NK-92 (cell line): ENCODE results near the gene MKNK2.
"Not testable (repeated sequence)": the region's sequence is repeated elsewhere in the genome, so short reads cannot be mapped to it uniquely, and the experiment has no call there.

ENCODE experiments used
- DNase-seq: peaks from one replicate; lab custom pipeline; 2025; ENCODE audit not compliant: unreplicated experiment; lab: John Stamatoyannopoulos, UW

MKNK2 gene

DNA sequence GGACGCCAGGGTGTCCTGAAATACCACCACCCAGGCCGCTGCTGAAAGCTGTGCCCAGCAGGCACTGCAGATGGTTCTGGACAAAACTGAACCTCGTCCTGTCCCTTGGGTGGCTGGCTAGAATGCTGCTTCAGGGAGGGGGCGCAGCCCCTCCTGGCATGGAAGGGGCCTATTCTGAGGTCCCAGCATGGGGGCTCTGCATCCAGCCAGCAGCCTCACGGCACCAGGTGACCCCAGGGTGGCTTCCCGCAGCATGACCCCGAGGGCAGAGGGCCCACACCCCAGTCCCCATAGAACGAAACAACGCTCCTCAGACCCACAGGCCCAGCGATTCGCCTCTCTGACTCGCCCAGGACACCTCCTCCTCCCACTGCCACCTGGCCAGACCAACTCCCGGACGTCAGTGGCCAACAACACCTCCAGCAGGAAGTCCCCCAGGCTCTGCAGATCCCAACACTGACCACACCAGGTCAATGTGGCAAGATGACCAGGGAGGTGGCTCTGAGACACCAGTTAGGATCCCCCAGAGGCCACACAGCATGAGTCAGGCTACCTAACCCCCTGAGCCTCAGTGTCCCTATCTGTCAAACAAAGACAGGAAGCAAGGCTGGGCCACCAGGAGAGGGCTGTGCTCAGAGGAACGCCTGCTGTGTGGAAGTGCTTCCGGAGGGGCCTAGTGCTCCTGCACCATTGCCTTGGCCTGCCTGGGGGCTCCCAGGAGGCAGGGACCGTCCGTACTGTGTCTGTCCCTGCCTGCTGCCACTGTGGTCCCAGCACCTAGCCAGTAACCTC, 6.1 kb downstream of the MKNK2 start:
- DNase-seq: no peak

DNA sequence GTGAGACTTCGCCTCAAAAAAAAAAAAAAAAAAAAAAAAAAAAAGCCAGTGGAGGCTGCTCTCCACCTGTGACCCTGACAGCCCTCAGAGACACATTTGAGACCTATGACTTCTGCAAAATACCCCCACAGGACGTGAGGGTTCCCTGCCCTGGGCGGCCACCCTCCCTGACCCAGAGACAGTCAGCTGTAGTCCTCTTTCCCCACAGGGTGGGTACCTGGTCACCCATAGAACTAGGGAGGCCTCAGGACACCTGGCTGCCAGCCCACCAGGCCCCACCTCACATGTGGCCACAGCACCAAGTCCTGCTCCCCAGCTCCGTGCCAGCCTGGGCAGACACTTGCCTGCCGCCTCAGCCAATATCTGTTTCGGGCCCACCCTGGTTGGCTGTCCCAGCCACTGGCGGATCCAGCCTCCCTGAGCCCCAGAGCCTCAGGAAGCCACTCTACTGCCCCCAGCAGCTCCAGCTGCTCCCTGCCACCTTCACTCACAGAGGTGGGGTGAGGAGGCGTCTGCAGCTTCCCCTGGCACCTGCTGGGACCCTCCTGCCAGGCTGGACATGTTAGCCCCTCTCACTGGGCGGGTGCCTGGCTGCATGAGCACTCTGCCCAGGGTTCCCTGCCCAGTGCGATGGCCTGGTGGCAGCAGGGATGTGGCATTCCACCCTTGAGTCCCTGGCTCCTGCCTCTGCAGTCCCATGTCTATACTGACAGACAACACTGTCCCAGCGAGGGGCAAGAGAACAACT, 6.9 kb downstream of the MKNK2 start:
- DNase-seq: no peak

DNA sequence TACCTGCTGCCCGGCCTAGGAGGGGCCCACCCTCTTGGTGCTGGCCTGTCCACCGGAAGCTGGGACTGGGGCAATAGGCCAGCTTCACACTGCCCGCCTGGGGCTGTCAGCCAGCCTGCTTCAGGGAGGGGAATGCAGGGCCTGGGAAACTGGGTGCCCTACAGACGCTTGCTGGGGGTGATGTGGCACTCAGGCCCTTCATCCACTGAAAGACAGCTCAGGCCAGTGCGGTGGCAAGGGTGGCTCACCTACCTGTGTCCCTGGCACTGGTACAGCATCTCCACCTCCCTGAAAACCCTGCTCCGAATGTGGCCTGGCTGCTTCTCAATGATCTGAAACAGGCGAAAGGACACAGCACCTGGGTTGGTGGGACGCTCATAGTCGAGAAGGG, 7.8 kb downstream of the MKNK2 start:
- DNase-seq: no peak

DNA sequence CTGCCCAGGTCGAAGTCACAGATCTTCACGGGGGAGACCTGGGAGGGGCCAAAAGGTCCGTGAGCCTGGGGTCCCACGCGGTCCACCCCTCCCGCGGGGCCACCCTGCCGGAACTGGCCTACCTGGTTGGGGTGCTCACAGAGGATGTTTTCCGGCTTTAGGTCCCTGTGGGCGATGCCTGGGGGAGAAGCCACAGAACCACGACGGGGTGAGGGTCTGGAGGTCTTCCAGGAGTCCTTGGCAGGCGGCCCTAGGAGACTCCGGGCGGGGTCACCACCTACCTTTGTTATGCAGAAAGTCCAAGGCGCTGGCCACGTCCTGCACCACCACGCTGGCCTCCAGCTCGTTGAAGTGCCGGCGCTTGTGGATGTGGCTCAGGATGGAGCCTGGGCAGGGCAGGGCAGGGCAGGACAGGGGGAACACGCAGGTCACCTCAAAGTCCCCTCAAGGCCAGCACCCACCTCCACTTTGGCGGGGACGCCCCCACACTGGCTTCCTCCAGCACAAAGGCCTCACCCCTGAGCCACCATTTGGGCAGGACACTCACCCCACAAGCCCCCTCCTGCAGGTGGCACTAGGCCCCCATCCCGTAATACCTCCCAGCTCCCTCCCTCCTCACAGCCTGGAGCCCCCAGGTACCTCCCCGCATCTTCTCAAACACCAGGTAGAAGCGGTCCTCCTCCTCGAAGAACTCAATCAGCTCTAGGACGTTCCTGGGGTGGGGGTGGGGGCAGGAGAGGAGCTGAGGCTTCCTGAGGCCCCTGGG, 8.4 kb downstream of the MKNK2 start:
- no peak for DNase-seq

DNA sequence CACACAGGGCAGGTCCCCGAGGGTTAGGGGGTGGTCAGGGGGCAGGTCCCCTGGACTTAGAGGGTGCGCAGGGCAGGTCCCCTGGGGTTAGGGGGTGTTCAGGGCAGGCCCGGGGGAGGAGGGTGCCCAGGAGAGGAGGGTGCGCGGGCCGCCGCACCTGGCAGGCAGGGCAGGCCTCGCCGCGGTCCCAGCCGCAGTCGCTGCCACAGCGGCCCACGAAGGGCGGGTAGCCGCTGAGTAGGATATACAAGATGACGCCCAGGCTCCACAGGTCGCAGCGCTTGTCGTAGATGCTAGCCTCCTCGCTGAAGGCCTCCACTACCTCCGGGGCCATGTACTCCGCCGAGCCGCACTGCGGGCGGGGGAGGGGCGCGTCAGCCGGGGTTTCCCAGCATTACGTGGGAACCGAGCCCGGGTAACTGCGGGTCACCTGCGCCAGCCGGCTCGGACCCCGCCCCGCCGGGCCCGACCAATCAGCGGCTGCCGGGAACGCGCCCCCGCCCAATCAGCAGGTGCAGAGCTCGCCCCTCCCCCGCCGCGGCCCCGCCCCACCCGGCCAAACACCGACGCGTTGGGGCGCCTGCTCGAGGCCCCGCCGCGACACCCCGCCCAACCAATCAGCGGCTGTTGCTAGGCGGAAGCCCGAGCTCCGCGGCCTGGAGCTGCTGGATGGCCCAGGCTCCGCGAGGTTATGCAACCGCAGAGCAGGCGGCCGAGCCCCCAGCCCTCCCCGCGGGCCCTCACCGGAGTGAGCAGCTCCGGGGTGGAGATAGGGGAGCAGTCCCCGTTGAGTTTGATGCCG, 9.2 kb downstream of the MKNK2 start:
- DNase-seq: peak; percentile 90

DNA sequence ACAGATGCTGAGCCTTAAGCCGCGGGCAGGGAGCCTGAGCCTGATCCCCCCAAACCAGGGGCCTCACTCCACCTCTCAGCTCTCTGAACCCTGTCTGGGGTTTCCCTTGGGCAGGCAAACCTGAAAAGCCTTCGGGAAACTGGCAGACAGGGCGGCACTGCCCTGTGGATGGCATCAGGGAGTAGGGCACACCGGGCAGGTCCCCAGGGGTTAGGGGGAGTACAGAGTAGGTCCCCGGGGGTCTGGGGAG, 9.7 kb downstream of the MKNK2 start:
- DNase-seq: no peak

DNA sequence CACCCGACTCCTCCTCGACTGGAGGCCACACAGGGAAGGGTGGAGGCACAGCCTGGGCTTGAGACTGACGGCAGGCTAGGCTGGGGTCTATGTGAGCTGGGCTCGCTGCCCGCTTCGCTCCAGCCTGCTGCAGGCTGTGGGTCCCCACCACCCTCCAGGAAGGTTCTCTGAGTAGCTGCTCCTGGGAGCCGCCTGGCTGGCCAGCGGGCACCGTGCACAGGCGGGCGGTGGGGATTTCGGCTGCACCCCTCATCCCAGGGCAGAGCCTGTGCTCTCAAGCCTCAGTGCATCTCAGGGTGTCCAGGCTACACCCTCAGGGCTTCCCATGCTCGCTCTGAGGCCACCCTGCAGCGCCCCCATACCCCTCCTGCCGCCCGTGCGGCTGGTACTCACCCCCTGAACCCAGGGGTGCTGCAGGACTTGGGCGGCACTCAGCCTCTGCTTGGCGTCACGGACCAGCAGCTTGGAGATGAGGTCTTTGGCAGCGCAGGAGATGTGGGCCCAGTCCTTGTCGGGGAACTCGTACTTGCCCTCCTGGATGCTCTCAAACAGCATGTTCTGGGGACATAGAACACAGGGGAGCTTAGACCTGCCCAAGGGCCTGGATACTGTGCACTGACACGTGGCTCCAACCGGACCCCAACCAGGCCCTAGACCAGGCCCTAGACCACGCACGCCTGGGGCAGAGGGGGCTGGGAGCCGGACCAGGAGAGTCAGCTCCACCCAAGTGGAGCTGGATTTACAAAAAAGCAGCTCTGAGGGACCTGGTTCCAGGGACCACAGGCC, 10.2 kb downstream of the MKNK2 start:
- DNase-seq: no peak

DNA sequence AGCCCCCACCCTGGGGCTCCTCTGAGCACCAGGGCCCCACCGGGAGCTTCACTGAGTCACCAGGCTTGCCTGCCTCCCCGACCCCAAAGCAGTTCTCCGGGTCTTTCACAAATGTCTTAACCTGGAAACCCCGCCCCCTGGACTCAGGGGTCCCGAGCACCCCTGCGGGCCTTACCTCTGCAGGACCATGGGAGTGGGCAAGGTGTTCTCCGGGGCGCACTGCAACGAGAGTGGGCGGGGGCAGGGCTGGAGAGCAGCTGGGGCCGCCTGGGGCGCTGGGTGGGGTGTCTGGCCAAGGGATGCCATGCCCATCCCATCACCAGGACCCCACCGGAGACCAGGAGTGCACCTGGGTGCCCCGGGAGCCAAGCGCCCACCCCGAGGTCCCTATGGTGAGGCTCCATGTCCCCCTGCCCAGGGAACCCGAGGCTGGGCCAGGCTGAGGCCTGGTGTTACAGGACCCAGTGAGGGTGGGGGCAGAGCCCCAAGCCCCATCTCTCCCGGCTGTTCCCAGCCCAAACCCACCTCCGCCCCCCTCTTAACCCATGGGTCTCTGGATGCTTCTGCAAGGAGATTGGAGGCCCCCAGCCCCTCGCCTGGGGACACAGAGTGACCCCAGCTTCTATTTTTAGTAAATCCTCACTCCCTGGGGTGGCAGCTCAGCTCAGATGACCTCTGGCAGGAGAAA, 10.9 kb downstream of the MKNK2 start:
- DNase-seq: no peak

DNA sequence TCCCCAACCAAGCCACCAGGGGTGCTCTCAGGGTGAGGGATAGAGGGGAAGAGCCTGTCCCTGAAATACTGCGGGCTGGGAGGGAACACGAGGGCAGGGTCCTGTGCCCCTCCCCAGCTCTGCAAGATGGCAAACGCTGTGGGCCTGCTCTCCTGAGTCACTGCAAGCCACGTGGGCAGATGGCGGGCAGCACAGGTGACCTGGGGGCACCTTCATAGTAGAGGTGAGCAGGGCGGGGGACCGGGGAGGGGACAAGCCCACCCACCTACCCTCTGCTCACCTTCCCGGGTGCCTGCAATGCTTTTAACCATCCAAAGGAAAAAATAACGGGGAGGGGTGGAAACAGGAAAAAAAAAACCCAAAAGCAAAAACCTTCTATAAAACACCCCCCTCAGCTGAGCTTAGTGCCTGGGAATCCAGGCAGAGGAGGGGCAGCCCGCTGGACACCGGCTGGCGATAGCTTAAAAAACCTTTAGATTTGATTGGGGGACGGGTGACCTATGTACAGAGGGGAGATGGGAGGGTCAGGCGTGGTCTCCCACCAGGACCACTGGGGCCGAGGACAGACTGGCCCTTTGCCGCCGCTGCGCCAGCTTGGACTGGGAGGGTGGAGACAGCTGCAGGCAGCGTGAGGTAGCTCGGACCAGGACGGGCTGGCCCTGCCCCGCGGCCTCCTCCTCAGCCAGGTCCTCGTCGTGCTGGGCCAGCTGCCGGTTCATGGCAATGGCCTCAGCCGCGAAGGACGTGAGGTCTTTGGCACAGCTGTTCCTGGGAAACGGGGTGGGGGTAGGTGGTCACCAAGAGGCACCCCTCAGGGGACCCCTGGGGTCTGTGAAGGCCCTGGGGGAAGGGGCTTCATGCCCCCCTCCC, 11.7 kb downstream of the MKNK2 start:
- no peak for DNase-seq

DNA sequence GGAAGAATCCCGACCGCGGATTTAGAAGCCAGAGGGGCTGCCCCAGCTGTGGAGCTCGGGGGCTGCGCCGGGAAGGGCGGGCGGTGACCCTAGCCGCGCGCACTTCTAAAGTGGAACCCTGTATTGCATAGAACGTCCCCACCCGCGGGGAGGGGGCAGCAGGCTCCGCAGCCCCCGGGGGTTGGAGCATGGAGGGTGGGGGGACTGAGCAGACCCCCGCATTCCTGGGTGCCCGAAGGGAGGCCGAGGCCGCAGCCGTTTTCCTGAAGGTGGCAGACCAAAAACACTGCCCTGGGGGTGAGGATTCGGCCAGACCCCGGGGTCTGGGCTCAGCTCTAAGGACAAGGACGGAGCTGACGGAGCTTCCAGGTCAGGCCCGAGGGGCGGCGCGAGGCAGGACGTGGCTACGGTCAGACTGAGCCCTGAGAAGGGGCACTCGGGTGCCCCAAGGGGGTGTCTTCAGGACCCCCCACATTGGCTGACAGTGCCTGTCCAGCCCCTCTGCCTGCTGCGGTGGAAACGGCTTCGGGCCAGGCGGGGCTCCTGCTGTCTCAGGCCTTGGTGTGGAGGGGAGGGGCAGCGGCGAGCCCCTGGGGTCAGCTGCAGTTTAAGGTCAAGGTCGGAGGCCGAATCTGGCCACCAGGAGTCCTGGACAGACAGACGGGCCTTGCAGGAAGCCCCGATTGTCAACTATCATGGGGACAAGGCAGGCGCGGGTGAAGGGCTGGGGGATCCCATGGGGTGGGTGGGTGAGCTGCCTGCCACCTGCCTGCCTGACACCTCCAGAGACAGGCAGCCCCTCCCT, 12.6 kb downstream of the MKNK2 start:
- no peak for DNase-seq

DNA sequence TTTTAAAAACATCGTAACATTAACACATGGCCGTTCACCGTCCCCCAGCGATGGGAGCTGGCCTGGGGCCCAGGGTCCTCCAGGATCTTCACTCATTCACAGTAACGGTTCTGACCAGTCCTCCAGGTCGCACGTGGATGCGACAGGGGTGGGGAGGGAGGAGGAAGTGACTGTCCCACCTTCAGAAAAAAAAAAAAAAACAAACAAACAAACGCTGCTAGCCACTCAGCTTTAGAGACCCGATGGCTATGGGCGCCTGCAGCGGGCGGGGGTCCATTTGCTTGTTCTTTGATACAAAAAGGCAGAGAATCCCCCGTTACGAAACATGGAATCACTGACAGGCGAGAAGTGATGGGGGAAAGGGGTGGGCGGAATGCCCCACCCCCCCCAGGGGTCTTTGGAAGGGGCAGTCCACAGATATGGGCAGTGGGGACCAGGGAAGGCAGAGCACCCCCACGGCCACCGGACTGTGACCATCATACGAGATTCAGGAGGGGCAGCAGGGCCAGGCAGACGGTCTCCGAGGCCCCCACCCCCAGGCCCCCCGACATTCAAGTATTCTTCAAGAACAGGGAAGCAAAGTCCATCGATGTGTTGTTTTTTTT, 13.3 kb downstream of the MKNK2 start:
- DNase-seq: no peak

DNA sequence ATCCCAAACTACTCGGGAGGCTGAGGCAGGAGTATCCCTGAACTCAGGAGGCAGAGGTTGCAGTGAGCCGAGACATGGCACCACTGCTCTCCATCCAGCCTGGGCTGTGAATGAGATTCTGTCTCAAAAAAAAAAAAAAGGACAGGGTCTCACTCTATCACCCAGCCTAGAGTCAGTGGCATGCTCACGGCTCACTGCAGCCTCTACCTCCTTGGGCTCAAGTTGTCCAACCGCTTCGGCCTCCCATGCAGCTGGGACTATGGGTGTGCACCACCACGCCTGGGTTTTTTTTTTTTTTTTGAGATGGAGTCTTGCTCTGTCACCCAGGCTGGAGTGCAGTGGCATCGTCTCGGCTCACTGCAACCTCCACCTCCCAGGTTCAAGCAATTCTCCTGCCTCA, 14.6 kb downstream of the MKNK2 start:
- DNase-seq: no peak

DNA sequence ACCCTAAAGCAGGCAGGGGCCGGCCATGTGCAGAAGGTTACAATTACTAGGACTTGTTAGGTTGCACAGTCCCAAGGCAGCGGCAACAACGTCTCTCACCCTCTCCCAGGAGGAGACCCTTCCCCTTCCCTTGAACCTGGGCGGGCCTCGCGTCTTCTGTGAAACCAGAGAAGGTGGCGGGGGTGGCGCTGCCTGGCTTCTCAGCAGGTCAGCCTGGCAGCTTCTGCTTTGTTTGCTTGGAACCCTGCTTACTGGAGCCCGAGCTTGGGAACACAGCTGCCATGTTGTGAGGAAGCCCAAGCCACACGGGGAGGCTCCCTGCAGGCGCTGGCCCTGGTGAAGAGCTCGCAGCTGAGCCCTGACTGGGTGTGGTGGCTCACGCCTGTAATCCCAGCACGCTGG, 15.5 kb downstream of the MKNK2 start:
- DNase-seq: no peak

DNA sequence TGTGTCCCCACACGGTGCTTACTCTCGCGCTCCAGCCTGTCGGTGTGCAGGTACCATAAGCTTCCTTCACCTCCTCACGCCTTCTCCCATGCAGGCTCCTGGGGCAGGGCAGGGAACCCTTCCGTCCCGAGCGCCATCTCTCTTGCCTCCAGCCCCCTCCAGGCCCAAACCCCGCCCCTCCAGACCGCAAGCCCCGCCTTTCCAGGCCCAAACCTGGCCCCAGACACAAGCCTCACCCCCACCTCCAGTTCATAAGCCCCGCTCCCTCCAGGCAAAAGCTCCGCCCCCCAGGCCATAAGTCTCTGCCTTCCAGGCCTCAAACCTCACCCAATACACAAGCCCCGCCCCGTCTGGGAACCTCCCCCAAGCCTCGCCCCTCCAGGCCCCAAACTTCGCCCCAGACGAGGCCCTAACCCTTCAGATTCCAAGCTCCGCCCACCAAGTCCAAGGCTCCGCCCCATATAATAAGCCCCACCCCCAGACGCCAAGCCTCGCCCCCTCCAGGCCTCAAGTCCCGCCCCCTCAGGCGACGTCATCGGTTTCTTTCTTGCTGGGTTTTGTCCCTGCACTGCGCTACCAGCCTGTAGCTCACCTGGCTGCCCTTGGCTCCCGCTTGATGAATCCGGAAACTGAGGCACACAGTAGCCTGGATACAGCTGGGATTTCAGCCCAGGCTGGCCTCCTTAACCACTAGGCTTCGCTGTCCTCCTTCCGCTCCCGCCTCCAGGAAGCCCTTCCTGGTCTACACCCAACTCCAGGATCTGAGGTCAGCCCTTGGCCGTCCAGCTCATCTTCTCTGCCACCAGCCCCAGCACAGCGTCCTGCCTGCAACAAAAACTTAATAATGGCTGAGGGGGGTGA, 16.1 kb downstream of the MKNK2 start:
- no peak for DNase-seq

DNA sequence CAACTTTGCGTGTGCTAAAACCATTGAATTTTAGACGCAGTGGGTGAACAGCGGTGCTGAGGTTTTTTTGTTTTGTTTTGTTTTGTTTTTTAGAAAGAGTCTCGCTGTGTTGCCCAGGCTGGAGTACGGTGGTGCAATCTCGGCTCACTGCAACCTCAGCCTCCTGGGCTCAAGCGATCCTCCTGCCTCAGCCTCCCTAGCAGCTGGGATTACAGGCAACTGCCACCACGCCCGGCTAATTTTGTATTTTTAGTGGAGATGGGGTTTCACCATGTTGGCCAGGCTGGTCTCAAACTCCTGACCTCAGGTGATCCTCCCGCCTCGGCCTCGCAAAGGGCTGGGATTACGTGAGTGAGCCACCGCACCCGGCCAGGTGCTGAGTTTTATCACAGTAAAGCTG, 16.8 kb downstream of the MKNK2 start:
- DNase-seq: not testable (repeated sequence)

DNA sequence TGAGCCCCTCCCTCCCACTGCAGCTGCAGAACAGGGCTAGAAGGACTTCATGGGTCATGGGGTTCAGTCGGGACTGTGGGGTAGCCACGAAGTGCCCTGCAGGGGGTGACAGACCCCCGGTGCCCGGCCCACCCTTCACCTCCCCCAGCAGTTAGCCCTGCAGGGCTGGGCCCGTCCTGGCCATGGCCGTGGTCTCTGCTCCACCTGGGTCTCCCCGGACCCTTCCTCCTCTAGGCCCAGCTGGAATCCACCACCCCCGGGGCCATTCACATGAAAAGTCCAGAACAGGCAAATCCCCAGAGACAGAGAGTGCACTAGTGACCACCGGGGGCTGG, 17.3 kb downstream of the MKNK2 start:
- no peak for DNase-seq
